Gastroesophageal sphincter (tissue), 4 donors: ENCODE measurements around the gene FOXJ3. TPM values are rescaled to one million over a fixed set of nuclear protein-coding genes. Genes with fewer than 3 reads are reported as not detected.
A peak's percentile ranks its signal among the peaks of the same experiment; 100 is the strongest.

ENCODE experiments used
- ATAC-seq: fragments of 150-250 bp; one replicate; pipeline ENCODE4 v1.9.1; 2016; ENCODE audit warnings: mild to moderate bottlenecking, moderate library complexity
- H3K27ac ChIP-seq, 4 donors: fragments of 200-600 bp; sonication (generic) in 3 of 4; 1 replicate in 3 of 4; 2 replicates in 1 of 4; pipeline ENCODE4 v1.5.1; 2016 to 2019
- H3K27me3 ChIP-seq: fragments of 200-600 bp; sonication (generic); one replicate; pipeline ENCODE4 v1.5.1; 2019
- H3K36me3 ChIP-seq, 2 donors: fragments of 200-600 bp; sonication (generic); one replicate each; pipeline ENCODE4 v1.5.1; 2019; ENCODE audit warnings: control low read depth in 1 of 2
- H3K4me1 ChIP-seq, 3 donors: fragments of 200-600 bp; sonication (generic); 1 replicate in 2 of 3; 2 replicates in 1 of 3; pipeline ENCODE4 v1.5.1; 2016 to 2019; ENCODE audit warnings: control low read depth in 2 of 3
- H3K4me3 ChIP-seq, 2 donors: fragments of 200-600 bp; sonication (generic); one replicate each; pipeline ENCODE4 v1.5.1; 2019; ENCODE audit warnings: mild to moderate bottlenecking in 1 of 2, moderate library complexity in 1 of 2
- H3K9me3 ChIP-seq, 3 donors: fragments of 200-600 bp; sonication (generic); one replicate each; pipeline ENCODE4 v1.5.1; 2017 to 2019; ENCODE audit warnings: control low read depth in 2 of 3
- CTCF ChIP-seq, 4 experiments: fragments of 200-600 bp in 2 of 4; fragments of 450-650 bp in 2 of 4; sonication (generic) in 1 of 4; IDR thresholded peaks; one replicate each; pipeline ENCODE4 v1.5.1; 2017 to 2019; ENCODE audit warnings: antibody characterized with exemption in 4 of 4, mild to moderate bottlenecking in 2 of 4, moderate library complexity in 2 of 4
- EP300 ChIP-seq: sonication (generic); formaldehyde crosslinking; IDR thresholded peaks from one replicate; pipeline ENCODE4 v1.6.1; 2017; ENCODE audit warnings: antibody characterized with exemption, mild to moderate bottlenecking
- POLR2A ChIP-seq, 2 donors: fragments of 450-650 bp; IDR thresholded peaks; one replicate each; pipeline ENCODE4 v1.6.1; 2017; ENCODE audit warnings: antibody characterized with exemption in 2 of 2, mild to moderate bottlenecking in 2 of 2, moderate library complexity in 1 of 2
- POLR2AphosphoS5 ChIP-seq: sonication (generic); formaldehyde crosslinking; IDR thresholded peaks from one replicate; pipeline ENCODE4 v1.6.1; 2017; ENCODE audit warnings: antibody characterized with exemption
- WGBS, 2 donors: methylation state at CpG; one replicate each; pipeline ENCODE4 v1.1.5; 2018; ENCODE audit warnings: low coverage in 1 of 2; 5-methylcytosine and 5-hydroxymethylcytosine counted together
- total RNA-seq, 4 donors: library from RNA; depleted of rRNA; stranded (reverse); fragments of >200 nt; gene quantifications; one replicate each; pipeline ENCODE4 v1.1.0, GENCODE V29; 2016

FOXJ3 gene
- total RNA-seq, 4 donors from 2014 or later: 36.3 to 57.1 (median 41.4) TPM

GRCh38 chr1:42165511-42166210 lies 169.4 kb downstream of the FOXJ3 start:
- no peak overlapping the region for H3K27ac ChIP-seq
- 47% methylated on average over 2 of the region's 12 CpGs; no CpG with 5 or more reads in 1 of the 2 donors for WGBS, 2 donors

GRCh38 chr1:42164551-42165420 lies 170.2 kb downstream of the FOXJ3 start, which contains the start of gene GUCA2A:
GUCA2A (minus strand) TSS chr1:42164745; CDS start chr1:42164712, 33 bp downstream.
- peaks cover 0 to 6% (median 0%) of the 10 kb centered on the region in 3 donors for H3K4me1 ChIP-seq
- H3K9me3 ChIP-seq: peaks cover 0 to 20% (median 0%) of the 10 kb centered on the region in 3 donors
- ATAC-seq: no peak
- no peaks in the 10 kb centered on the region for H3K36me3 ChIP-seq
- TF ChIP-seq POLR2A (IDR thresholded peaks at IDR 0.05) (no peak), CTCF (IDR thresholded peaks at IDR 0.05) (no peak), EP300 (no peak), POLR2AphosphoS5 (no peak)
- H3K27ac ChIP-seq: no peak within 1 kb of the TSS
- peaks cover 40% of the 10 kb centered on the region for H3K27me3 ChIP-seq
- no peak within 1 kb of the TSS for H3K4me3 ChIP-seq
- WGBS, 2 donors: 67 to 75% methylated on average over 3 to 6 of the region's 24 CpGs

More at GRCh38 chr1:42165511-42166210, 169.4 kb downstream of the FOXJ3 start:
- no peak for TF ChIP-seq EP300
- Histone ChIP-seq H3K9me3 (peaks cover 0 to 11% (median 0%) of the 10 kb centered on the region in 3 donors), H3K36me3 (no peaks in the 10 kb centered on the region), H3K4me1 (peaks cover 0 to 6% (median 0%) of the 10 kb centered on the region in 3 donors), H3K27me3 (peaks cover 45% of the 10 kb centered on the region), H3K4me3 (no peak overlapping the region)
- ATAC-seq: peak; percentile 29

GRCh38 chr1:42163536-42164503 lies 171.2 kb downstream of the FOXJ3 start:
- no peak for ATAC-seq
- no peak for TF ChIP-seq EP300
- no peak for TF ChIP-seq CTCF (IDR thresholded peaks at IDR 0.05)
- no peak for TF ChIP-seq POLR2AphosphoS5
- TF ChIP-seq POLR2A (IDR thresholded peaks at IDR 0.05): no peak
- Histone ChIP-seq H3K9me3 (peaks cover 0 to 25% (median 0%) of the 10 kb centered on the region in 3 donors), H3K27ac (no peak overlapping the region), H3K27me3 (peaks cover 36% of the 10 kb centered on the region), H3K4me3 (no peak overlapping the region), H3K36me3 (no peaks in the 10 kb centered on the region), H3K4me1 (peaks cover 0 to 6% (median 0%) of the 10 kb centered on the region in 3 donors)
- 90 to 94% methylated on average over 7 to 8 of the region's 16 CpGs for WGBS, 2 donors

- Histone ChIP-seq H3K27ac (no peak overlapping the region), H3K27me3 (peaks cover 31% of the 10 kb centered on the region), H3K36me3 (no peaks in the 10 kb centered on the region), H3K4me3 (no peak overlapping the region), H3K4me1 (peaks cover 0 to 6% (median 0%) of the 10 kb centered on the region in 3 donors), H3K9me3 (peaks cover 0 to 25% (median 0%) of the 10 kb centered on the region in 3 donors)
- WGBS, 2 donors: 83% methylated on average over 2 of the region's 2 CpGs; no CpG with 5 or more reads in 1 of the 2 donors
- TF ChIP-seq EP300: no peak
- ATAC-seq: no peak
Measured at GRCh38 chr1:42163114-42163513, 171.9 kb downstream of the FOXJ3 start.

- H3K4me1 ChIP-seq: peaks cover 0 to 6% (median 0%) of the 10 kb centered on the region in 3 donors
- WGBS, 2 donors: 83 to 89% methylated on average over 2 of the region's 5 CpGs
- H3K27me3 ChIP-seq: peaks cover 31% of the 10 kb centered on the region
- TF ChIP-seq CTCF (IDR thresholded peaks at IDR 0.05) (no peak), POLR2A (IDR thresholded peaks at IDR 0.05) (no peak), POLR2AphosphoS5 (no peak), EP300 (no peak)
- no peaks in the 10 kb centered on the region for H3K36me3 ChIP-seq
- H3K27ac ChIP-seq: no peak overlapping the region
- H3K4me3 ChIP-seq: no peak overlapping the region
- H3K9me3 ChIP-seq: peaks cover 0 to 25% (median 0%) of the 10 kb centered on the region in 3 donors
- no peak for ATAC-seq
Measured at GRCh38 chr1:42162181-42162580, 172.9 kb downstream of the FOXJ3 start.
